ENCODE data around the gene PDE11A. TPM values are rescaled to one million over a fixed set of nuclear protein-coding genes. Genes with fewer than 3 reads are reported as not detected.

PDE11A gene
- total and polyA plus RNA-seq, 2 of the 8 experiments (the other 6 are each of a cell fraction or from before 2014, with no cell fraction given) = 0.19 to 0.23 TPM

DNA sequence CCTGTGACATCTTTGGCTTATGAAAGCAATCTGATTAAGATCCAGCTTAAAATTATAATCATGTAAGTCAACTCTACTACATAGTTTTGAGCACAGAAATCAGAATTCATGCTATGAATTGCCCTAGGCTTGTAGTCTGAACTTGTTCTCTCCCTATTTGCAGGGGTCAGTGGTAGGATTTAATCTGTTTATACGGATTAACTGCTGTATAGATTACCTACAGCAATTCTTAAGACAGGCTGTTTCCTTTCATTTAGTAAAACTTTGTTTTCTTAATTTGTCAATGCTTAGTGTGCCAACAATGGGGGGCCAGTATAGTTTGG lies 287.9 kb downstream of the PDE11A start:
- Histone ChIP-seq H2BK20ac (ENCODE audit: low read length) (no peak overlapping the region), H2AK5ac (ENCODE audit: low read depth, low read length) (no peak overlapping the region), H4K20me1 (replicated peaks in 1 of 2; ENCODE audit: control insufficient read depth in 1 of 2, insufficient read depth in 2 of 2, low read length in 2 of 2) (no peaks in the 10 kb centered on the region), H3K4me3 (ENCODE audit: extremely low read depth in 1 of 4, insufficient read depth in 2 of 4, low read depth in 3 of 4, low read length in 4 of 4) (no peak overlapping the region), H3K4me2 (ENCODE audit: insufficient read depth in 1 of 2, low read depth in 2 of 2, low read length in 2 of 2) (no peak overlapping the region), H3K4me1 (replicated peaks in 1 of 4; ENCODE audit: control insufficient read depth in 3 of 4, insufficient read depth in 4 of 4, low read length in 3 of 4) (no peaks in the 10 kb centered on the region), H3K56ac (replicated peaks; ENCODE audit: insufficient read length, low read depth, low read length) (no peak overlapping the region), H3K79me1 (ENCODE audit: low read depth, low read length) (no peaks in the 10 kb centered on the region), H3K9me3 (ENCODE audit: insufficient read depth in 2 of 2, low read depth in 1 of 2, low read length in 1 of 2) (peaks cover 7 to 10% of the 10 kb centered on the region in 2 experiments; a peak in 3 of 4 replicates), H3K27ac (ENCODE audit: low read depth, low read length) (no peak overlapping the region), H2AFZ (ENCODE audit: low read length) (no peak overlapping the region), H3K36me3 (ENCODE audit: control insufficient read depth in 2 of 4, insufficient read depth in 4 of 4, low read length in 3 of 4) (no peaks in the 10 kb centered on the region), H3K14ac (ENCODE audit: insufficient read length) (no peak overlapping the region), H3K23ac (ENCODE audit: insufficient read length) (no peak overlapping the region), H3K18ac (ENCODE audit: extremely low read depth, low read length) (no peak overlapping the region), H2BK5ac (ENCODE audit: low read depth, low read length) (no peak overlapping the region), H4K5ac (ENCODE audit: insufficient read length, low read depth, low read length) (no peak overlapping the region), H3K23me2 (ENCODE audit: low read depth, low read length) (no peaks in the 10 kb centered on the region), H4K8ac (ENCODE audit: extremely low read depth, insufficient read depth, low read length) (no peak overlapping the region), H3K4ac (replicated peaks; ENCODE audit: insufficient read length, low read depth, low read length) (no peak overlapping the region), H2BK120ac (replicated peaks; ENCODE audit: low read depth, low read length) (no peak overlapping the region), H3K27me3 (replicated peaks in 1 of 4; ENCODE audit: control insufficient read depth in 3 of 4, extremely low read depth in 1 of 4, insufficient read depth in 3 of 4, low read length in 3 of 4) (no peaks in the 10 kb centered on the region), H3K79me2 (ENCODE audit: control insufficient read depth in 1 of 2, insufficient read depth in 2 of 2, low read length in 2 of 2) (no peaks in the 10 kb centered on the region), H4K91ac (replicated peaks; ENCODE audit: insufficient read length, low read length) (no peak overlapping the region), H3K9ac (replicated peaks in 1 of 4; ENCODE audit: extremely low read depth in 1 of 4, low read depth in 3 of 4, low read length in 3 of 4) (no peak overlapping the region), H2BK15ac (ENCODE audit: low read length) (no peak overlapping the region), H2BK12ac (ENCODE audit: low read depth, low read length) (no peak overlapping the region)
- DNase-seq (ENCODE audit: low read depth in 1 of 2, low spot score in 2 of 2) (no peak), FAIRE-seq (no peak)
- ChIA-PET POLR2A (ENCODE audit: partially characterized antibody) (no interaction called here), CTCF (ENCODE audit: partially characterized antibody) (interaction anchor here (1.8 kb wide), 1 partner anchor 12 kb away, joined by 4 read pairs; no protein-coding TSS in a partner anchor)
- no peak for TF ChIP-seq POLR2AphosphoS5 (IDR thresholded peaks at IDR 0.05; ENCODE audit: low read depth, low read length)
- no peak for TF ChIP-seq CREB1 (IDR thresholded peaks at IDR 0.05)
- TF ChIP-seq ZNF274 (IDR thresholded peaks at IDR 0.05; ENCODE audit: borderline replicate concordance, extremely low read depth, low read length) = no peak
- no peak for TF ChIP-seq SAP30 (IDR thresholded peaks at IDR 0.05; ENCODE audit: insufficient read depth, insufficient replicate concordance, low read length)
- TF ChIP-seq SIN3A (conservative IDR thresholded peaks at IDR 0.05 in 1 of 2, IDR thresholded peaks at IDR 0.05 in 1 of 2; ENCODE audit: low read depth in 1 of 2, low read length in 2 of 2) = no peak
- TF ChIP-seq TCF12 (IDR thresholded peaks at IDR 0.05; ENCODE audit: low read depth, low read length) = no peak
- TF ChIP-seq, protein P1, sequence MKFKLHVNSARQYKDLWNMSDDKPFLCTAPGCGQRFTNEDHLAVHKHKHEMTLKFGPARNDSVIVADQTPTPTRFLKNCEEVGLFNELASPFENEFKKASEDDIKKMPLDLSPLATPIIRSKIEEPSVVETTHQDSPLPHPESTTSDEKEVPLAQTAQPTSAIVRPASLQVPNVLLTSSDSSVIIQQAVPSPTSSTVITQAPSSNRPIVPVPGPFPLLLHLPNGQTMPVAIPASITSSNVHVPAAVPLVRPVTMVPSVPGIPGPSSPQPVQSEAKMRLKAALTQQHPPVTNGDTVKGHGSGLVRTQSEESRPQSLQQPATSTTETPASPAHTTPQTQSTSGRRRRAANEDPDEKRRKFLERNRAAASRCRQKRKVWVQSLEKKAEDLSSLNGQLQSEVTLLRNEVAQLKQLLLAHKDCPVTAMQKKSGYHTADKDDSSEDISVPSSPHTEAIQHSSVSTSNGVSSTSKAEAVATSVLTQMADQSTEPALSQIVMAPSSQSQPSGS (IDR thresholded peaks at IDR 0.05; ENCODE audit: low read length) = no peak
- TF ChIP-seq BCL11A (IDR thresholded peaks at IDR 0.05; ENCODE audit: low read depth in 2 of 2, low read length in 2 of 2) = no peak
- no peak for TF ChIP-seq POLR2A (IDR thresholded peaks at IDR 0.05; ENCODE audit: control extremely low read depth in 1 of 2, low read depth in 2 of 2, low read length in 2 of 2)
- 79% methylated on average over 1 of the region's 1 CpG; no CpG with 5 or more reads in 1 of the 2 experiments for WGBS, 2 experiments (ENCODE audit: extremely low coverage in 1 of 2, insufficient coverage in 1 of 2, insufficient read length in 1 of 2, insufficient replicate concordance in 2 of 2, low coverage in 1 of 2, low lambda C conversion rate in 2 of 2, missing lambda C conversion rate in 1 of 2)

All from H1 (cell line).